DMS53 (cell line): ENCODE data around the gene WNT2B.

Source experiments
- DNase-seq: peaks from one replicate; lab custom pipeline; 2025; lab: John Stamatoyannopoulos, UW

WNT2B gene

GRCh38 chr1:112504661-112505399, 3.9 kb upstream of the WNT2B start:
- DNase-seq, result no peak

DNA sequence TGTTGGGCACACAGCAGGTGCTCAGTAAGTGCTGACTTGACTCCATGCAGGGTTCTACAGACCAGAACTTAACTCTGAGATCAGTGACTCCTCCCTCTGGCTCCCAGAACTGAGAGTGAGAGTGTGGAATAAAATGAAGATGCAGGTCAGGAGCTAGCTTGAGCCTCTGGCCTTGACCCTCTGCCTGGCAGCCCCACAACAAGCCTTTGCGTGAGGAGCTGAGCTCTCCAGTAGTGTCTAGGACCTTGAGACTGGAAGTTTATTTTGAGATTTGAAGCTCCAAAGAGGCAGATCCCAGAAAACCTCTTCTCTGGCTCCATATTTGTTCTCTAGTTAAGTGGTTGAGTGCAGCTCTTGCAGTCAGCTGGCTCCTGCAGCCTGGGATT, 3.4 kb upstream of the WNT2B start:
- DNase-seq, result no peak

DNA sequence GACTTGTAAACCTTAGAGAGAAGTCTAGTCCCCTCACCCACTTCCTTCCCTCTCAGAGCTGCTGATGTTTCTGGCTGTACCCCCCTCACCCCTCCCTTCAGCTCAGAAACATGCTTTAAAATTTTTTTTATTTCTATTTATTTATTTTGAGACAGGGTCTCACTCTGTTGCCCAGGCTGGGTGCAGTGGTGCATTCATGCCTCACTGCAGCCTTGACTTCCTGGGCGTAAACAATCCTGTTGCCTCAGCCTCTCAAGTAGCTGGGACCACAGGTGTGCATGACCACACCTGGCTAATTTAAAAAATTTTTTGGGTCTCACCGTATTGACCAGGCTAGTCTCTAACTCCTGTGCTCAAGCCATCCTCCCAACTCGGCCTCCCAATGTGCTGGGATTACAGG, 2.9 kb upstream of the WNT2B start:
- no peak for DNase-seq

DNA sequence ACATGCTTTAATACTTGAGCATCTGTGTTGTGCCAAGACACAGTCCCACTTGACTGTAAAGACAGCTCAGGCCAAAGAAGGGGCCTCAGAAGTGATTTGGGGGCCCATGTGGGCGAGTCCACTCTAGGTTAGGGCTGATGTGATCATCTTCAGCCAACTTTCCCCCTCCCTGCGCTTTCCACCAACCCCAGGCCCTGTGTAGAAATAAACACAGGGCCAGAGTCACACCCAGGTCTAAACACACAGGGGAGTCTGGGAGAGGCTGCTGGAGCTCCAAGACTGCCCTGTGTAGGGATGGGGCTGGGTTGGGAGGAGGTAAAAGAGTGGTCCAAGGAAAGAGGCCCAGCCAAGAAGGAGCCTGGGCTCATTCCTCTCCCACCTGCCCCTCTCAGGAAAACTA, 2.5 kb upstream of the WNT2B start:
- DNase-seq, result no peak

DNA sequence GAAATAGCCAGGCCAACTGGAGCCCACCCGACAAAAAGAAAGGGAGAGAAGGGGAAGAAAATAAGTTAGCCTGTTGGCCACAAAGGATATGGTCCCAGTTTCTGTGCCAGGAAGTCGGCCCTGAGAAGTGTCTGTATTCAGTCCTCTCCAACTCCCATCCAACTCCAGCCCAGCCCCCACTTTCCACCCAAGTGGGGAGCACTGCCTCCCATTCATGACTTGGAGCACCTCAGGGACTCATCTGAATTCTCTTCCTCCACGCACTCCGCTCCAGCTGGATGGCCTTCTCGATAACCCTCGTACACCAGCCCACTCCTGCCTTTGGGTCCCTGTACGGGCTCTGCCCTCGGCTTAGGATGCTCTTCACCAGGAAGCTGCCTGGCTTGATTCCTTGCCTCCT, 2.0 kb upstream of the WNT2B start:
- no peak for DNase-seq

- no peak for DNase-seq
These were observed 1.4 kb upstream of the WNT2B start for GRCh38 chr1:112507336-112507735.

- DNase-seq, result peak; percentile 33
These were observed 866 bp upstream of the WNT2B start for GRCh38 chr1:112507921-112508277.

DNA sequence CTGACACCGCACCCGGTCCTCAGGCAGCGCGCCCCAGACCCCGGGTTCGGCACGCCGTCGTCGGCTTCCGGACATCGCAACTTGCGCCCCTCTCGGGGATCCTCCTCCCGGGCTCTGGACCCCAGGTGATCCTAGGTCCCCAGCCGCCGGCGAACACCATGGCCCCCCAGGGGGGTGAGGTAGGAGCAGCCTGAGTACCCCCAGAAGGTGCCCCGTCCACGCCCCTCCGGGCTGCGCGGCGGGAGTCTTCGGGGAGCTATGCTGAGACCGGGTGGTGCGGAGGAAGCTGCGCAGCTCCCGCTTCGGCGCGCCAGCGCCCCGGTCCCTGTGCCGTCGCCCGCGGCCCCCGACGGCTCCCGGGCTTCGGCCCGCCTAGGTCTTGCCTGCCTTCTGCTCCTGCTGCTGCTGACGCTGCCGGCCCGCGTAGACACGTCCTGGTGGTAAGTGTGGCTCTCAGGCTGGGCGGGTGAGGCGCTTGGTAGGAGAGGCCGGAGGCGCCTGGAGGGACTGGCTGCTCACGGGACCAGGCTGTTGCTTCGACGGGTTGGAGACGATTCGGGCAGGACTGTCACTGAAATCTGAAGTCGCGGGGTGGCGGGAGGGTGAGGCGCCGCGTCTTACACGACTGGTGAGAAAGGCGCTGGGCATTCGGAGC, 367 bp downstream of the WNT2B start:
- peak; percentile 62 for DNase-seq

DNA sequence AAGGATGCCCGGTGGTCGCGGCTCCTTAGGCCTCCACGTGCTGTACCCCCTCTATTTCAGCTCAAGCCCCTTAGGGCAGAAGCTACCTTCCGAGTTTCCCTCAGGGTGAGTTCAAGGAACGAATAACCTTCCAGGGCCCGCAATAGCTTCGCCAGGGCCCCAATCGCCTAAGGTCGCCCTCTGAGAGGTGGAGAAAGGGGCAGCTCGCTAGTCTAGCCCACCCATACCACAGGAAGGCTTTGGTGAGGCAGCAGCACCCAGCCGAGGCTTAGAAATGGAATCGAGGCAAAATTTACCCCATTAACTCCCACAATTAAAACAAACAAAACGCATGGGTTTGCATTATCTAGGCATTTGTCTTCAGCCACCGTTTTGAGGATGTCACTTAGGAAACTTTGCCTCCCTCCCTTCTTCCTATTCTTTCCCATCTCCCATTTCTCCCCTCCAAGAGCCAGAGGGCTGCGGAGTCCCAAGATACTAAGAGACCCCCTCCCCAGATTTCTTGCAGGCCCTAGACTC, 954 bp downstream of the WNT2B start:
- DNase-seq, result no peak

DNA sequence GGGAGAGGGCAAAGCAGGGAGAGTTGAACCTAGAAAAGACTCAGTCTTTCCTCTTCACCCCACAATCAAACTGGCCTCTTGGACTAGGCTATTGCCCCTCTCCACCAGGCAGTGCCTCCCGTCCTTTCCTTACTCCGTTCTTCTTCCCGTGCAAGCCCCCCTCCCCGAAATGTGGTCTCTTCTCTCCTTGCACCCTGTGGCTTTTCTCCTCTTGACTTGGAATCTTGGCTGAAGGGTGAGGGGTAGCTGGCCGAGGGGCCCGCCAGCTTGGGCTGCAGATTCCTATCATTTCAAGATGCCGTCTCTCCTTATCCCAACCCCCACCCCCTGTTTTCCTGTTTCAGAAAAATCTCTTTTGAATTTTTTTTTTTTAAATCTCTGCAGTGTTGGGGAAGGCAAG, 1.6 kb downstream of the WNT2B start:
- no peak for DNase-seq

GRCh38 chr1:112511897-112512296, 3.1 kb downstream of the WNT2B start:
- DNase-seq, result no peak

GRCh38 chr1:112513112-112513870, 4.5 kb downstream of the WNT2B start:
- DNase-seq, result no peak

- no peak for DNase-seq
These were observed 6.1 kb downstream of the WNT2B start for GRCh38 chr1:112514901-112515300.

- peak; percentile 49 for DNase-seq
These were observed 6.7 kb downstream of the WNT2B start for GRCh38 chr1:112515311-112516009.

DNA sequence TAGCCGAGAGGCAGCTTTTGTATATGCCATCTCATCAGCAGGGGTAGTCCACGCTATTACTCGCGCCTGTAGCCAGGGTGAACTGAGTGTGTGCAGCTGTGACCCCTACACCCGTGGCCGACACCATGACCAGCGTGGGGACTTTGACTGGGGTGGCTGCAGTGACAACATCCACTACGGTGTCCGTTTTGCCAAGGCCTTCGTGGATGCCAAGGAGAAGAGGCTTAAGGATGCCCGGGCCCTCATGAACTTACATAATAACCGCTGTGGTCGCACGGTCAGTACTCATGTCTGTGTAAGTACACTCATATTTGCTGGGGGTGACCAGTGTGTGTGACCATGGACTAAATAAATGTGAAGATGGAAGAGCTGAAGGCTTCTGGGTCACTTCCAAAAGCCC, 7.4 kb downstream of the WNT2B start:
- no peak for DNase-seq

GRCh38 chr1:112517231-112517630, 8.5 kb downstream of the WNT2B start:
- no peak for DNase-seq

DNA sequence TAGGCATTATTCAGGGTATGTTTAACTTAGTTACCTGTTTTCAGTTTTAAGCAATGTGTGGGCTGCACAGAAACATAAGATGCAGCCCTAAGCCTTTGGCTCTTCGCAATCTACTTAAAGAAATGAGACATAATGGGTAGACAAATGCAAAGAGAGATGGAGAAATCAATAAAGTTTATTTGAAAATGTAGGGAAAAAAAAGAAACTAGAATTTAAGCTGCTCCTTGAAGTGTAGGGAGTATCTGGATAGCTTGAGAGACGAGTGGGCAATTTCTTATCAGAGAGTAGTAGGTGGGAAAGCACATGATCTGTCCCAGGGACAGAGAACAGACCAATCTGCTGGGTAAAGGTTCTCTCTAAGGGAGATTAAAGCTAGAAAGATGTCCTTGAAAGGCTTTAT, 8.9 kb downstream of the WNT2B start:
- DNase-seq, result no peak

GRCh38 chr1:112518186-112518585, 9.4 kb downstream of the WNT2B start:
- no peak for DNase-seq

GRCh38 chr1:112520166-112520565, 11.4 kb downstream of the WNT2B start:
- DNase-seq, result no peak

DNA sequence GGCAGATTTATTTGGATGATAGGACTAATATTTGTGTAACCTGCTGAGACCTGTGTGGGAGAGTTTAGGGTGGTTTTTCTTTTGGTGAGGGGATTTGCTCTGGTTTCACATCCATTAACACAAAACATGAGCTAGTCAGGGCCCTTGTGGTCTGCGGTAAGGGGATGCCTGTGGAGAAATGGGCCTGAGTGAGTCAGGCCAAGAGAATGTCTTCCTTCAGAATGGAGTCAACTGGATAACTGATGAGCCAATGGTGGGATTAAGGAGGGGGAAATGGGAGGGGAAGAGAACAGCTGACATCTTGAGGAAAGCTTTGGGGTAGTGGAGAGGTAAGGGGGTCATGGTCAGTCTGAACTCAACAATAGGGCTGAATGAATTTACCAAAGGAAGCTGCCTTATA, 13.9 kb downstream of the WNT2B start:
- no peak for DNase-seq

GRCh38 chr1:112524251-112524650, 15.5 kb downstream of the WNT2B start:
- no peak for DNase-seq

GRCh38 chr1:112524986-112525385, 16.2 kb downstream of the WNT2B start:
- no peak for DNase-seq
